ENCODE measurements around the gene VAMP4.
A peak's percentile ranks its signal among the peaks of the same experiment; 100 is the strongest.
"Not testable (repeated sequence)": the region's sequence is repeated elsewhere in the genome, so short reads cannot be mapped to it uniquely, and the experiment has no call there.

VAMP4 gene

DNA sequence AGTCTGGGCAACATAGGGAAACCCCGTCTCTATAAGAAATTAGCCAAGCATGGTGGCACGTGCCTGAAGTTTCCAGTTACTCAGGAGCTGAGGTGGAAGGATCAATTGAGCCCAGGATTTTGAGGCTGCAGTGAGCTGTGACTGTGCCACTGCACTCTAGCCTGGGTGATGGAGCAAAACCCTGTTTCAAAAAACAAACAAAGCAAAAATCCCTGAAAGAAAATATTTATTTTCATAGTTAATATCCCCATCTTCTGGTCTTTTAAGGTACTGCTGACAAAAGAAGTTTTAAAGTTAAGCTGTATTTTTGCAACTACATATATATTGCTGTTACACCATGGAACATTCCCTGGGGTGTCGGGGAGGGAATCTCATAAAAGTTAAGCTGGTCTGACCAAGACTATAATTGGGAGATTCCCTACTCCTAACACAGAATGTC lies 26.0 kb downstream of the VAMP4 start:
- in situ Hi-C loops (cut with MboI; ENCODE audit: low pct_unique_long_range_greater_than_20kb, low sequenced_read_pairs, unreplicated experiment), result no loop called here
- peak; percentile 33 for TF ChIP-seq CTCF (IDR thresholded peaks at IDR 0.05; ENCODE audit: extremely low read depth, insufficient read depth, missing control alignments)
- no peak for DNase-seq (ENCODE audit: low spot score)

DNA sequence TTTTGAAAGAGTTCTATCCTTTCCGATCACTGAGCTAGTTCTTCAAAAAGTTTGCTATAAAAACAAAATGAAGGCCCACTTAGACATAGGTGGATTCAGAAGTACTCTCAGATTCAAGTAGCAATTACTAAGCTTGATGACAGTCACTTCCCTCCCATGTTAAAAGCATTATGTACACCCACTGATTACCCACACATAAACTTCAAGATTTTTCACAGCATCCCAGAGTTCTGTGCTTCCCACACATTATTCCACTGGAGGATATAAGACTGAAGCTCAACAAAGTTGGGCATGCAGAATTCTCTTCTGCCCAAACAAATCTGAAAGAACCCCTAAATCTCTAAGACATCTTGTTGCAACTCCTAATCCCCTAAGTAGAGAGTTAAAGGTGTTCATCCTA lies 29.5 kb downstream of the VAMP4 start:
- TF ChIP-seq CTCF (IDR thresholded peaks at IDR 0.05; ENCODE audit: extremely low read depth, insufficient read depth, missing control alignments), result no peak
- in situ Hi-C loops (cut with MboI; ENCODE audit: low pct_unique_long_range_greater_than_20kb, low sequenced_read_pairs, unreplicated experiment), result no loop called here
- DNase-seq (ENCODE audit: low spot score), result no peak

GRCh38 chr1:171711643-171712042 lies 30.2 kb downstream of the VAMP4 start:
- DNase-seq (ENCODE audit: low spot score), result no peak
- no peak for TF ChIP-seq CTCF (IDR thresholded peaks at IDR 0.05; ENCODE audit: extremely low read depth, insufficient read depth, missing control alignments)
- in situ Hi-C loops (cut with MboI; ENCODE audit: low pct_unique_long_range_greater_than_20kb, low sequenced_read_pairs, unreplicated experiment), result no loop called here

GRCh38 chr1:171707583-171707982 lies 34.3 kb downstream of the VAMP4 start:
- in situ Hi-C loops (cut with MboI; ENCODE audit: low pct_unique_long_range_greater_than_20kb, low sequenced_read_pairs, unreplicated experiment), result no loop called here
- DNase-seq (ENCODE audit: low spot score), result no peak
- no peak for TF ChIP-seq CTCF (IDR thresholded peaks at IDR 0.05; ENCODE audit: extremely low read depth, insufficient read depth, missing control alignments)

- no peak for TF ChIP-seq CTCF (IDR thresholded peaks at IDR 0.05; ENCODE audit: extremely low read depth, insufficient read depth, missing control alignments)
- DNase-seq (ENCODE audit: low spot score), result no peak
- in situ Hi-C loops (cut with MboI; ENCODE audit: low pct_unique_long_range_greater_than_20kb, low sequenced_read_pairs, unreplicated experiment), result no loop called here
Observed at GRCh38 chr1:171702598-171702997, 39.3 kb downstream of the VAMP4 start.

GRCh38 chr1:171699531-171699930 lies 42.3 kb downstream of the VAMP4 start:
- no peak for TF ChIP-seq CTCF (IDR thresholded peaks at IDR 0.05; ENCODE audit: extremely low read depth, insufficient read depth, missing control alignments)
- in situ Hi-C loops (cut with MboI; ENCODE audit: low pct_unique_long_range_greater_than_20kb, low sequenced_read_pairs, unreplicated experiment), result no loop called here

GRCh38 chr1:171695772-171696171 lies 46.1 kb downstream of the VAMP4 start:
- in situ Hi-C loops (cut with MboI; ENCODE audit: low pct_unique_long_range_greater_than_20kb, low sequenced_read_pairs, unreplicated experiment); DNase-seq (ENCODE audit: low spot score): not testable (repeated sequence)

More at GRCh38 chr1:171699531-171699930, 42.3 kb downstream of the VAMP4 start:
- no peak for DNase-seq (ENCODE audit: low spot score)

GRCh38 chr1:171693541-171693940 lies 48.3 kb downstream of the VAMP4 start:
- DNase-seq (ENCODE audit: low spot score); in situ Hi-C loops (cut with MboI; ENCODE audit: low pct_unique_long_range_greater_than_20kb, low sequenced_read_pairs, unreplicated experiment): not testable (repeated sequence)
